K562 treated with DMSO at 1 percent for 48 hours (cell line): ENCODE data around the gene UNCX. TPM values are rescaled to one million over a fixed set of nuclear protein-coding genes. Genes with fewer than 3 reads are reported as not detected.

ENCODE experiments used
- total RNA-seq: library from RNA; unstranded; fragments of 300-600 nt; gene quantifications from 2 replicates; pipeline ENCODE4 v1.2.3, GENCODE V29; 2022; ENCODE audit warnings: low replicate concordance; ENCODE audit errors: extremely low read depth

UNCX gene
- total RNA-seq: not detected in 2 replicates

DNA sequence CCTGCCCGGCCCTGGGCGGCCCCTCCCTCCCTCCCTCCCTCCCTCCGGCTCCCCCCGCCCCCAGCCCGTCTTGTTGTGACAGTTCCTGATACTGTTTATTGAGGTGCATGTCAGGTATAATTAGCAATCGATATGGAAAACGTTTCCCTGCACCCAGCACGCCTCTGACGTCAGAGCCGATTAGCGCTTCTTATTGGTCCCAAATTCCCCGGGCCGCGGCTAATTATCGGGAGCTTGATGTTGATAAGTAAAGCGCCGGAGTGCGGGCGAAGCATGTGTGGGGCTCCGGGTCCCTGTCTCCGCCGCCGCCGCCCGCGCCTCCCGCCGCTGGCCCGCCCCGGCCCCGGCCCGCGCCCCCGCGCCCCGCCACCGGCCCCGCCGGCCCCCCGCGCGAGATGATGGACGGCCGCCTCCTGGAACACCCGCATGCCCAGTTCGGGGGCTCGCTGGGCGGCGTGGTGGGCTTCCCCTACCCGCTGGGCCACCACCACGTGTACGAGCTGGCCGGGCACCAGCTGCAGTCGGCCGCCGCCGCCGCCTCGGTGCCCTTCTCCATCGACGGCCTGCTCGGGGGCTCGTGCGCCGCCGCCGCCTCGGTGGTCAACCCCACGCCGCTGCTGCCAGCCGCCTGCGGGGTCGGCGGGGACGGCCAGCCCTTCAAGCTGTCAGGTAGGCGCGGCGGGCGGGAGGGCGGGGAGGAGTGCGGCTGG is at the start of gene UNCX:
Gene UNCX (plus strand): TSS at position 250 of the 710 bp plus-strand sequence. CDS start 146 bp downstream, at position 396.

Other genes with a start within 250 kb of the UNCX start
- not detected in 2 replicates for gene CYP2W1, start 249.7 kb upstream of the UNCX start, total RNA-seq
- not detected in 2 replicates for gene GPR146, start 188.3 kb upstream of the UNCX start, total RNA-seq
- gene GPER1, start 144.8 kb upstream of the UNCX start, total RNA-seq: not detected in 2 replicates
- not detected in 2 replicates for gene ZFAND2A, start 72.7 kb upstream of the UNCX start, total RNA-seq
- gene MICALL2, start 226.6 kb downstream of the UNCX start, total RNA-seq: not detected in 2 replicates